GM21381 (cell line): ENCODE data around the gene CFAP68.
"Not testable (repeated sequence)": the region's sequence is repeated elsewhere in the genome, so short reads cannot be mapped to it uniquely, and the experiment has no call there.

ENCODE experiments used
- ATAC-seq: cut with Tn5 transposase; IDR thresholded peaks from one replicate; pipeline ENCODE4 v1.9.1; 2021; ENCODE audit warnings: mild to moderate bottlenecking, moderate library complexity; ENCODE audit not compliant: unreplicated experiment

CFAP68 gene

GRCh38 chr11:111870522-111870885 is 8.8 kb upstream of the CFAP68 start:
- no peak for ATAC-seq

- peak; percentile 89 for ATAC-seq
Measured at GRCh38 chr11:111870886-111871692, 8.3 kb upstream of the CFAP68 start, which contains the start of gene ALG9. Gene ALG9, minus strand, starts transcription at chr11:111871581. Its CDS starts 99 bp downstream, at chr11:111871482.

- ATAC-seq, result no peak
Measured at GRCh38 chr11:111871693-111872161, 7.6 kb upstream of the CFAP68 start.

- peak; percentile 8 for ATAC-seq
Measured at GRCh38 chr11:111878385-111878848, 924 bp upstream of the CFAP68 start.

- no peak for ATAC-seq
Measured at GRCh38 chr11:111879637-111879960, 258 bp downstream of the CFAP68 start.

GRCh38 chr11:111882202-111882601 is 2.9 kb downstream of the CFAP68 start:
- no peak for ATAC-seq

GRCh38 chr11:111885053-111885452 is 5.7 kb downstream of the CFAP68 start:
- ATAC-seq, result not testable (repeated sequence)

GRCh38 chr11:111886032-111886431 is 6.7 kb downstream of the CFAP68 start:
- ATAC-seq, result no peak

- no peak for ATAC-seq
Measured at GRCh38 chr11:111886844-111887243, 7.5 kb downstream of the CFAP68 start.

GRCh38 chr11:111905411-111905810 is 26.1 kb downstream of the CFAP68 start:
- no peak for ATAC-seq

GRCh38 chr11:111906680-111907079 is 27.3 kb downstream of the CFAP68 start:
- ATAC-seq, result no peak

- ATAC-seq, result no peak
Measured at GRCh38 chr11:111908639-111909305, 29.4 kb downstream of the CFAP68 start.

- ATAC-seq, result no peak
Measured at GRCh38 chr11:111909378-111909777, 30.0 kb downstream of the CFAP68 start.

- ATAC-seq, result no peak
Measured at GRCh38 chr11:111910676-111911562, 31.6 kb downstream of the CFAP68 start.

GRCh38 chr11:111911563-111912401 is 32.4 kb downstream of the CFAP68 start, which contains the start of gene CRYAB:
Gene CRYAB, minus strand, starts transcription at chr11:111911770. Its CDS starts 46 bp downstream, at chr11:111911724.
- ATAC-seq, result no peak

- no peak for ATAC-seq
Measured at GRCh38 chr11:111912535-111912934, 33.2 kb downstream of the CFAP68 start, which contains the start of gene HSPB2. Gene HSPB2, plus strand, starts transcription at chr11:111912734. Its CDS starts 96 bp downstream, at chr11:111912830.

GRCh38 chr11:111913031-111913861 is 33.9 kb downstream of the CFAP68 start:
- no peak for ATAC-seq

GRCh38 chr11:111913997-111914396 is 34.7 kb downstream of the CFAP68 start:
- ATAC-seq, result no peak

- ATAC-seq, result no peak
Measured at GRCh38 chr11:111916768-111917167, 37.4 kb downstream of the CFAP68 start.
